Astrocyte of the cerebellum (primary cell): ENCODE data around the gene FBXO30.

Experiments
- DNase-seq: peaks from one replicate; pipeline ENCODE4 v3.0.0-alpha.2; 2011; ENCODE audit warnings: low read depth
- H3K4me3 ChIP-seq: 2 replicates; pipeline ENCODE4 v1.5.1; 2011; ENCODE audit warnings: mild to moderate bottlenecking, low read depth, low read length, moderate library complexity
- in situ Hi-C: cut with HindIII; loops from 2 replicates; pipeline ENCODE4 v1.10.0; 2017; ENCODE audit warnings: low sequenced_read_pairs
- TF ChIP-seq, protein P1 (sequence below): IDR thresholded peaks from 2 replicates; pipeline ENCODE4 v1.5.1; 2012; ENCODE audit warnings: low read length, low read depth, moderate library complexity, mild to moderate bottlenecking; ENCODE audit errors: missing control alignments

FBXO30 gene

DNA sequence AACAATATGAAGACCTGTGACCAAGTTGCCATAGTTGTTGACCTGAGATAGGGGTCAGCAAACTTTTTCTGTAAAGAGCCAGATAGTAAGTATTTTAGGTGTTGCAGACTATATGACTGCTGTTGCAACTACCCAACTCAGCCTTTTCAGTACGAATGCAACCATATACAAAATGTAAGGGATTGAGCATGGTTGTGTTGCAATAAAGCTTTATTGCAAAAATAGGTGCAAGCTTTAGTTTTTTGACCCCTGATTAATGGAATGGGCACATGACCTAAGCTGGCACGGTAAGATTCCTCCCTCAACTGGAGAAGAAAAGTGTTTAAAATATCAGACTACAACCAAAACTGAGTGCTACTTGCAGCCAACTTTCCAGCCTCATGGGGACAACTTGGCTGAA lies 62.0 kb downstream of the FBXO30 start:
- H3K4me3 ChIP-seq, result no peak overlapping the region

GRCh38 chr6:145749632-145750031 lies 65.0 kb downstream of the FBXO30 start:
- no peak overlapping the region for H3K4me3 ChIP-seq
- peak; percentile 28 for DNase-seq
- in situ Hi-C loops, result no loop called here

More for the DNA sequence above, 62.0 kb downstream of the FBXO30 start:
- TF ChIP-seq, protein P1, sequence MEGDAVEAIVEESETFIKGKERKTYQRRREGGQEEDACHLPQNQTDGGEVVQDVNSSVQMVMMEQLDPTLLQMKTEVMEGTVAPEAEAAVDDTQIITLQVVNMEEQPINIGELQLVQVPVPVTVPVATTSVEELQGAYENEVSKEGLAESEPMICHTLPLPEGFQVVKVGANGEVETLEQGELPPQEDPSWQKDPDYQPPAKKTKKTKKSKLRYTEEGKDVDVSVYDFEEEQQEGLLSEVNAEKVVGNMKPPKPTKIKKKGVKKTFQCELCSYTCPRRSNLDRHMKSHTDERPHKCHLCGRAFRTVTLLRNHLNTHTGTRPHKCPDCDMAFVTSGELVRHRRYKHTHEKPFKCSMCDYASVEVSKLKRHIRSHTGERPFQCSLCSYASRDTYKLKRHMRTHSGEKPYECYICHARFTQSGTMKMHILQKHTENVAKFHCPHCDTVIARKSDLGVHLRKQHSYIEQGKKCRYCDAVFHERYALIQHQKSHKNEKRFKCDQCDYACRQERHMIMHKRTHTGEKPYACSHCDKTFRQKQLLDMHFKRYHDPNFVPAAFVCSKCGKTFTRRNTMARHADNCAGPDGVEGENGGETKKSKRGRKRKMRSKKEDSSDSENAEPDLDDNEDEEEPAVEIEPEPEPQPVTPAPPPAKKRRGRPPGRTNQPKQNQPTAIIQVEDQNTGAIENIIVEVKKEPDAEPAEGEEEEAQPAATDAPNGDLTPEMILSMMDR, result no peak
- DNase-seq, result no peak
- in situ Hi-C loops, result no loop called here

GRCh38 chr6:145745861-145746260 lies 68.7 kb downstream of the FBXO30 start:
- TF ChIP-seq, protein P1, result no peak
- in situ Hi-C loops, result no loop called here
- no peak for DNase-seq
- no peak overlapping the region for H3K4me3 ChIP-seq

More at GRCh38 chr6:145749632-145750031, 65.0 kb downstream of the FBXO30 start:
- TF ChIP-seq, protein P1, result no peak

GRCh38 chr6:145744619-145745018 lies 70.0 kb downstream of the FBXO30 start:
- no peak for DNase-seq
- TF ChIP-seq, protein P1, result no peak
- in situ Hi-C loops, result no loop called here
- H3K4me3 ChIP-seq, result no peak overlapping the region
